Kasumi-1 (cell line): ENCODE data around the gene ORM2.
"Not testable (repeated sequence)": the region's sequence is repeated elsewhere in the genome, so short reads cannot be mapped to it uniquely, and the experiment has no call there.

Source experiments
- DNase-seq, 2 experiments: peaks; one replicate each; lab custom pipeline; 2025; lab: John Stamatoyannopoulos, UW

The ORM2 gene

GRCh38 chr9:114332474-114333040 lies 2.9 kb downstream of the ORM2 start:
- not testable (repeated sequence) for DNase-seq

- DNase-seq: not testable (repeated sequence)
Observed at GRCh38 chr9:114333718-114334117, 4.0 kb downstream of the ORM2 start.

DNA sequence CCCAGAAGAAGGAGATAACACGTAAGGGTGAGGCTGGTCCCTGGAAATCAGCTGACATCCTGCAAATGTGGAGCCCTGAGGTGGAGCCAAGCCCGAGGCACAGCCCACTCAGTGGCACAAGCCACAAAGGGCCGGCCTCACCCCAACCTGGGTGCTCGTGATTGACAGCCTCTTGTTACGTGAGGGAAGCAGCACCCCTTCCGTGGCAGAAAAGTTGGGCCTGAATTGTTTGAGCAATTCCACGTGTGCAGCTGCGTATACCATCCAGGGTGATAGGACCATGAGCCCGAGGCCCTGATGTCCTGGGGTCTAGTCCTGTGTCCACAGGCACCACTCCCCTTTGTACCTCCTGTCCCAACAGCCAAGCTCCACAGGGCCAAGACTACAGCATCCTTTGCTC lies 4.8 kb downstream of the ORM2 start:
- no peak for DNase-seq

GRCh38 chr9:114335745-114336144 lies 6.1 kb downstream of the ORM2 start:
- DNase-seq: no peak

- no peak for DNase-seq
Observed at GRCh38 chr9:114336157-114336556, 6.5 kb downstream of the ORM2 start.

GRCh38 chr9:114336699-114337395 lies 7.2 kb downstream of the ORM2 start:
- DNase-seq: no peak

GRCh38 chr9:114338187-114338586 lies 8.5 kb downstream of the ORM2 start:
- DNase-seq: no peak

GRCh38 chr9:114339130-114339908 lies 9.7 kb downstream of the ORM2 start:
- peak; percentile 49 to 60 for DNase-seq

DNA sequence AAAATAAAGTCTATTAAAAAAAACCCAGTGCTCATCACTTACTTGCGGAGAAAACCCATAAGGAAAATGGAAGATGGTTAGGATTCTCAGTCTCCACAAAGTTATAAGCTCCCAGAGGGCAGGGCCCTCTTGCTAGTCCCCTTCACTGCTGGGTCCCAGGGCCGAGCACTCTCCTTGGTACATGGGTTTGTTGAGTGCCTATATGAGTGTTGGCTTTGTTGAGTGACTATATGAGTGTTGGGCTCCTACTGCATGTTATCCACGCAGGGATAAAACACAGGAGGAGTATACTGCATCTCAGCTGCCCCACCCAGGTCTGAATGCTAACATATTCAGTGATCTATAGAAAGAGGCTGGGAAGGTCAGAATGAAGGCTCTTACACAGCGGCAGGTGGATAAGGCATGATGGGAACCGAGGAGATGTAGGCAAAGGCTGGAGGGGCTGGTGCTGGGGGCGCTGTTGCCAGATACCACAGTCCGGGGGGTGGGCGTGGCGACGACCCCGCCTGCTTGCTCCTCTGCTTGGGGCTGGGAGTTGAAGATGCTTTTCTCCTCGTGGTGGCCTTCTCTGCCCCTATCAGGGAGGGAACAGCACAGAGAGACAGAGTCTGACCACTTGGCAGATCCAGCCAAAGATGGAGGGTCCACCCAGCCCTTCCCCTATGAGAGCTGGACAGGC lies 11.6 kb downstream of the ORM2 start:
- DNase-seq: no peak

- DNase-seq: no peak
Observed at GRCh38 chr9:114341991-114342390, 12.3 kb downstream of the ORM2 start.

GRCh38 chr9:114342755-114343440 lies 13.2 kb downstream of the ORM2 start:
- no peak for DNase-seq

DNA sequence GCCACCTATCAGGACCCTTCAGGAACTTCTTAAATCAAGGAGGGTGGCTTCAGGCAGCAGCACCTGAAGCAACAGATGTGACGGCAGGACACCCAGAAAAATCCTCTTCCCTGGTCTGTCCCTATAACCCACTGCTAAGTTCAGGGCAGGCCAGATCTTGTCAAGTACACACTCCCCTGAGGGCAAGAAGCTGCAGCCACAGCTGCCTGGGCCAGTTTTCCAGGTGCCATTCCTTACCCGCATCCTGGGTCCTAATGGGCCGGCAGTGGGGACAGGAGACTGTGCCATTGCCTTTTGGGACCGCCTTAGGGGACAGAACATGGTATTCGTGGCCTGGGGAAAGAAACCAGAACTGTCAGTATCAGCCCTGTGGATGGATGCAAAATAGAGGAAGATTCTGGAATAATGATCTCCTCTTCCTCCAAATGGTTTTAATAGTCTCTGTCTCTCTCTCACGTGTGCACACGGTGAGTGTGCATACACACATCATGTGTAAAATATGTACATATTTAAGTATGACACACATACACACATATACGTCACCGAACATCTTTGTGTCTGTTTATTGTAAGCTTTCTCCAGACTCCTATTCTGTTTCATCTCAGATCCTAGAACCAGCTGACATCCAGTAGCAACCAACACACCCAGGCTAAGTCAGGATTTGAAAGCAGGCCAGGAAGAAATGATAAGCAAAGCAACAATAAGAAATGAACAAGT lies 14.0 kb downstream of the ORM2 start:
- DNase-seq: no peak

DNA sequence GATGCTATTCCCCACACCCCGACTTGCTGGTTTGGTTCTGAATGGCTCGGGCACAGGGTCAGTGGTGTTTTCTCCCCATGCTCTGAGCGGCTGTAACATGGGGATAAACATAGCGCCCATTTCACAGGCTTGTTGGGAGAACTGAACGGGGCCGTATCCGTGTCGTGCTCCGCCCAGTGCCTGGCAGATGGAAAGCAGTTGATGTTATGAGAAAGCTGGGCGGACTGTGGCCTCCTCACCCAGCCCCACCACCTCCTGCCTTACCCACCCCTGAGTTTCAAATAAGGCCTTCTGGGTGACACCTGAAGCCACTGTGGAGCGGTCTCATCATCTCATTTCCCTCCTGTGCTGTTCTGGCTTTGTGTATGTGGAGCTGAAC lies 14.5 kb downstream of the ORM2 start:
- DNase-seq: no peak

DNA sequence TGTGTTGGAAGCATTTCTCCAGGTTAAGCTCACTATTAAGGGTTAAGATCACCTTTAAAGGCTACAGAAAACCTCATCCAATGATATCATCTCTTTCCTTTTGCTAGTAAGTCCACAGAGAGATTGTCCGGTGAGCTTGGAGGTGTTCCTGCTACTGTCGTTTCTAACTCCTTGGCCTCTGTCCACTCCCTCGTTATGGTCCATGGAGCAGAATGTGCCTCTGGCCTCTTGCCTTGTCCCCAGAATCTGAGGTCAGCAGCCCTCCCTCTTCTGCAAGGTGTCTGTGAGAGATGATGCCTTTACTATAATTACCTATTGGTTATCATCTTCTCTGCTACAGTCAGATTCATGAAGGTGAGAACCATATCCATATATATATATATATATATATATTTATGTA lies 15.0 kb downstream of the ORM2 start:
- no peak for DNase-seq

DNA sequence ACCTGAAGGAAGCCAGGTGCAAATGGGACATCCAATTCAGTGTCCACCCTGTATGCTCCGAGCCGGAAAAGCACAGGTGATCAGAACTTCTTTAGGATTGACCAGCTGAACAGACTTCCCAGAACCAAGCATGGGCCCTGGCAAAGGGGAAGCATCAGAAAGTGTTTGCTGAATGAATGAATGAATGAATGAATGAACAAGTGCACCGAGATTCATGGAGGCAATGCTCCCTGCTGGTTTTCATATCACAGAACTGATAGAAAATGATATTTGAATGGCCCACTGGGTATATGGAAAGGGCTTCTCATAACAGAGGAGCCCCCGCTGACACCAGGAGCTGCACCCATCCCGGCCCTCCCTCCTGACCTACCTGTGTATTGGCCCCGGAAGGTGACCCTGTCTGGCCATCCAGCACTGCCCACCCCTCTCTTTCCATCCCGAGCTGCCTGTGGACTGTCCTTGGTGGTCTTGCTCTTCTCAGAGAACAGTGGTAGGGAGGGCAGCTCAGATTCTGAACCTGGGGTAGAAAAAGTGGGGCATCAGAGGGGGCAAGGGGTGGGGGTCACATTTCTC lies 15.9 kb downstream of the ORM2 start:
- DNase-seq: no peak

GRCh38 chr9:114346146-114346545 lies 16.5 kb downstream of the ORM2 start:
- no peak for DNase-seq

DNA sequence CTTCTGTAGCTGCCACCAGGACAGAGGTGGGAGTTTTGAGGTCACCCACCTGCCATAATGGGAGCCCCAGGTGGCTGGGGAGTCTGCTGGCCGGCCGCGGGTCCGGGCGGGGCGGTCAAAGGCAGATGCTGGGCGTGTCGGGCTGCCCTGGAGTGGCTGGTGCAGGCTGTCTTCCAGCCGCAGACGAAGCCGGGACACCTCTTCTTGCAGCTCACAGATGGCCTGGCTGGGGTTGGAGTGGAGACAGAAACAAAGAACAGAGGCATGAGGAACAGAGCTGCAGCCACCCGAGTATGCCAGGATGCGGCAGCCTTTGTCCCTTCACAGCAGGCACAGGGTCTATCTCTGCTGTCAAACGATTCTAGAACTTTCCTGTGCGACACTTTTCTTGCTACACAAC lies 18.0 kb downstream of the ORM2 start:
- no peak for DNase-seq

GRCh38 chr9:114348261-114348905 lies 18.7 kb downstream of the ORM2 start:
- DNase-seq: no peak

GRCh38 chr9:114348906-114349482 lies 19.3 kb downstream of the ORM2 start:
- peak; percentile 93 to 94 for DNase-seq
